Tibial nerve (tissue), 4 donors: ENCODE results near the gene KATNB1. TPM values are rescaled to one million over a fixed set of nuclear protein-coding genes. Genes with fewer than 3 reads are reported as not detected.

Experiments used
- DNase-seq, 2 donors: peaks; one replicate each; pipeline ENCODE4 v3.0.0-alpha.2; 2019; ENCODE audit warnings: low spot score in 2 of 2
- H3K27ac ChIP-seq, 4 donors: fragments of 200-600 bp; sonication (generic) in 3 of 4; one replicate each; pipeline ENCODE4 v1.5.1; 2017 to 2019; ENCODE audit warnings: mild to moderate bottlenecking in 1 of 4
- H3K27me3 ChIP-seq, 2 donors: fragments of 200-600 bp; sonication (generic) in 1 of 2; one replicate each; pipeline versions ENCODE4 v1.5.1 to v1.6.0; 2017 to 2019
- H3K36me3 ChIP-seq, 3 donors: fragments of 200-600 bp; sonication (generic); one replicate each; pipeline ENCODE4 v1.5.1; 2018 to 2019
- H3K4me1 ChIP-seq, 4 donors: fragments of 200-600 bp; sonication (generic) in 3 of 4; one replicate each; pipeline ENCODE4 v1.5.1; 2017 to 2019
- H3K4me3 ChIP-seq, 4 donors: fragments of 200-600 bp; sonication (generic) in 3 of 4; one replicate each; pipeline ENCODE4 v1.5.1; 2017 to 2019; ENCODE audit warnings: mild to moderate bottlenecking in 1 of 4, moderate library complexity in 1 of 4
- H3K9me3 ChIP-seq, 4 donors: fragments of 200-600 bp; sonication (generic) in 3 of 4; one replicate each; pipeline ENCODE4 v1.5.1; 2017 to 2019
- EP300 ChIP-seq, 2 donors: sonication (generic); formaldehyde crosslinking; IDR thresholded peaks; one replicate each; pipeline ENCODE4 v1.6.1; 2017; ENCODE audit warnings: antibody characterized with exemption in 2 of 2, mild to moderate bottlenecking in 1 of 2
- POLR2A ChIP-seq, 2 donors: fragments of 450-650 bp; IDR thresholded peaks; one replicate each; pipeline ENCODE4 v1.6.1; 2017; ENCODE audit warnings: antibody characterized with exemption in 2 of 2, mild to moderate bottlenecking in 2 of 2, moderate library complexity in 2 of 2
- WGBS, 2 donors: methylation state at CpG; one replicate each; pipeline ENCODE4 v1.1.5; 2018; 5-methylcytosine and 5-hydroxymethylcytosine counted together
- total RNA-seq, 4 donors: library from RNA; depleted of rRNA; stranded (reverse); fragments of >200 nt; gene quantifications; one replicate each; pipeline ENCODE4 v1.1.0, GENCODE V29; 2016
- TF ChIP-seq, protein P1 (sequence below), 5 experiments: fragments of 200-600 bp in 3 of 5; fragments of 450-650 bp in 2 of 5; sonication (generic) in 3 of 5; IDR thresholded peaks; one replicate each; pipeline ENCODE4 v1.5.1; 2016 to 2019; ENCODE audit warnings: antibody characterized with exemption in 5 of 5, mild to moderate bottlenecking in 3 of 5, moderate library complexity in 2 of 5

KATNB1 gene
- total RNA-seq, 4 donors from 2014 or later = 21.0 to 36.8 (median 27.5) TPM

- WGBS, 2 donors = 76 to 77% methylated on average over 11 of the region's 11 CpGs
- Histone ChIP-seq H3K36me3 (no peaks in the 10 kb centered on the region), H3K4me3 (no peak overlapping the region), H3K27ac (no peak overlapping the region), H3K27me3 (no peaks in the 10 kb centered on the region), H3K4me1 (no peaks in the 10 kb centered on the region), H3K9me3 (no peaks in the 10 kb centered on the region)
- no peak for DNase-seq
- no peak for TF ChIP-seq POLR2A (IDR thresholded peaks at IDR 0.05)
- no peak for TF ChIP-seq EP300 (IDR thresholded peaks at IDR 0.05)
- TF ChIP-seq, protein P1, sequence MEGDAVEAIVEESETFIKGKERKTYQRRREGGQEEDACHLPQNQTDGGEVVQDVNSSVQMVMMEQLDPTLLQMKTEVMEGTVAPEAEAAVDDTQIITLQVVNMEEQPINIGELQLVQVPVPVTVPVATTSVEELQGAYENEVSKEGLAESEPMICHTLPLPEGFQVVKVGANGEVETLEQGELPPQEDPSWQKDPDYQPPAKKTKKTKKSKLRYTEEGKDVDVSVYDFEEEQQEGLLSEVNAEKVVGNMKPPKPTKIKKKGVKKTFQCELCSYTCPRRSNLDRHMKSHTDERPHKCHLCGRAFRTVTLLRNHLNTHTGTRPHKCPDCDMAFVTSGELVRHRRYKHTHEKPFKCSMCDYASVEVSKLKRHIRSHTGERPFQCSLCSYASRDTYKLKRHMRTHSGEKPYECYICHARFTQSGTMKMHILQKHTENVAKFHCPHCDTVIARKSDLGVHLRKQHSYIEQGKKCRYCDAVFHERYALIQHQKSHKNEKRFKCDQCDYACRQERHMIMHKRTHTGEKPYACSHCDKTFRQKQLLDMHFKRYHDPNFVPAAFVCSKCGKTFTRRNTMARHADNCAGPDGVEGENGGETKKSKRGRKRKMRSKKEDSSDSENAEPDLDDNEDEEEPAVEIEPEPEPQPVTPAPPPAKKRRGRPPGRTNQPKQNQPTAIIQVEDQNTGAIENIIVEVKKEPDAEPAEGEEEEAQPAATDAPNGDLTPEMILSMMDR (IDR thresholded peaks at IDR 0.05) = no peak
These were observed 12.9 kb upstream of the KATNB1 start for GRCh38 chr16:57722651-57723050.

DNA sequence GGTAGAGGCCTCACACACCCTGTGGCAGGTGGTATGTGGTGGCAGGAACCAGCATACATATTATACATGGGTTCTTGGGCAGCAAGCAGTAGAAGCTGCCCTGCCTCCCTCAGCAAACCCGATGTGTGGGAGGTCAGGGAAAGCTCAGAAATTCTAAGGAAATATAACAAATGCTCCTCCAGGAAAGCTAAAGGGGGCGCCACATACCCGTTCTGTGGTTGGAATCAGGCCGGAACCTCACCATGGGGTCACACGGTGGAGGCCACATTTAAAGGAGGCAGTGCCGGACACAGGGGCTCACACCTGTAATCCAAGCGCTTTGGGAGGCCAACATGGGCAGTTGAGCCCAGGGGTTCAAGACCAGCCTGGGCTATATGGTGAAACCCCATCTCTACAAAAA, 12.4 kb upstream of the KATNB1 start:
- Histone ChIP-seq H3K4me3 (no peak overlapping the region), H3K9me3 (no peaks in the 10 kb centered on the region), H3K27me3 (no peaks in the 10 kb centered on the region), H3K27ac (no peak overlapping the region), H3K36me3 (no peaks in the 10 kb centered on the region), H3K4me1 (no peaks in the 10 kb centered on the region)
- DNase-seq = no peak
- TF ChIP-seq, protein P1 (IDR thresholded peaks at IDR 0.05) = no peak
- no peak for TF ChIP-seq POLR2A (IDR thresholded peaks at IDR 0.05)
- TF ChIP-seq EP300 (IDR thresholded peaks at IDR 0.05) = no peak
- WGBS, 2 donors = 56 to 57% methylated on average over 7 of the region's 7 CpGs

- TF ChIP-seq, protein P1 (IDR thresholded peaks at IDR 0.05) = no peak
- no peak for TF ChIP-seq POLR2A (IDR thresholded peaks at IDR 0.05)
- no peak for TF ChIP-seq EP300 (IDR thresholded peaks at IDR 0.05)
- WGBS, 2 donors = 57 to 80% methylated on average over 9 to 15 of the region's 15 CpGs
- H3K4me3 ChIP-seq = no peak overlapping the region
These were observed 11.0 kb upstream of the KATNB1 start for GRCh38 chr16:57724531-57724930.

DNA sequence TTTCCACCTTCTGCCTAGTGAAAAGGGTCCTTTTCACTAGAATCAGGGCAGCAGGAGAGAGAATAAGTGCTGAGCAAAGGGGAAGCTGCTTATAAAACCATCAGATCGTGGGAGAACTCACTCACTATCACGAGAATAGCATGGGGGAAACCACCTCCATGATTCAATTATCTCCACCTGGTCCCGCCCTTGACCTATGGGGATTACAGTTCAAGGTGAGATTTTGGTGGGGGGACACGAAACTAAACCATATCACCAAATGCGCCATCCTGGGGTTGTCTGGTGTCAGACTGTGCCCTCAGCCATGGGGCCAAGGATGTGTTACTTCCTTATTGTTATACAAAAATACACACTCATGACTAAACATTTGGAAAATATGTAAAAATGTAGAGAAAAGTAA, 10.4 kb upstream of the KATNB1 start:
- H3K9me3 ChIP-seq = no peaks in the 10 kb centered on the region
- no peak overlapping the region for H3K27ac ChIP-seq
- H3K27me3 ChIP-seq = no peaks in the 10 kb centered on the region
- WGBS, 2 donors = 67 to 70% methylated on average over 5 of the region's 5 CpGs
- TF ChIP-seq EP300 (IDR thresholded peaks at IDR 0.05) (no peak), POLR2A (IDR thresholded peaks at IDR 0.05) (no peak)
- TF ChIP-seq, protein P1 (IDR thresholded peaks at IDR 0.05) = no peak
- no peaks in the 10 kb centered on the region for H3K36me3 ChIP-seq
- H3K4me1 ChIP-seq = no peaks in the 10 kb centered on the region
- H3K4me3 ChIP-seq = no peak overlapping the region
- no peak for DNase-seq

More at GRCh38 chr16:57724531-57724930, 11.0 kb upstream of the KATNB1 start:
- H3K27me3 ChIP-seq = no peaks in the 10 kb centered on the region
- no peak for DNase-seq
- H3K27ac ChIP-seq = no peak overlapping the region
- no peaks in the 10 kb centered on the region for H3K9me3 ChIP-seq
- H3K4me1 ChIP-seq = no peaks in the 10 kb centered on the region
- no peaks in the 10 kb centered on the region for H3K36me3 ChIP-seq

DNA sequence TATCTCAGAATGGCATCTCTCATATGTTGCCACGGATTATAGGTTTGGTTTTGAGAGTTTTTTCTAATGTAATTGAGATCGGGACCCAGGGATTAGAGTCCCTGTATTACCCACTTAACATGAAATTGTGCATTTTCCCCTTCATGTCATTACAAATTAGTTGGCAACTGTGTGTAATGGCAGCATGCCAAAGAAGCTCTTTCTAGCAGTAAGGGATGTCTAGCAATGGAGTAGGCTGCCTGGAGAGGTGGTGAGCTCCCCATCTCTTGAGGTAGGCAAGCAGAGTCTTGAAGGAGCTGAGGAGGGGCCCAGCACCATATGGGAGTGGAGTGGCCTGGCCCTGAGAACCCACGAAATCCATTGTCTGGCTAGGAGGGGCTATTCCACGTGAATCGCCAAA, 10.0 kb upstream of the KATNB1 start:
- Histone ChIP-seq H3K27ac (no peak overlapping the region), H3K9me3 (no peaks in the 10 kb centered on the region), H3K27me3 (no peaks in the 10 kb centered on the region), H3K36me3 (no peaks in the 10 kb centered on the region), H3K4me1 (no peaks in the 10 kb centered on the region), H3K4me3 (no peak overlapping the region)
- WGBS, 2 donors = 73% methylated on average over 5 of the region's 5 CpGs
- TF ChIP-seq POLR2A (IDR thresholded peaks at IDR 0.05) (no peak), EP300 (IDR thresholded peaks at IDR 0.05) (no peak)
- TF ChIP-seq, protein P1 (IDR thresholded peaks at IDR 0.05) = no peak
- no peak for DNase-seq
